Fibroblast of lung (primary cell): ENCODE results near the gene BNIP5.

Experiments used
- EZH2 ChIP-seq: IDR thresholded peaks from 2 replicates; pipeline ENCODE4 v1.5.1; 2012; ENCODE audit warnings: low read length, control low read depth, mild to moderate bottlenecking; ENCODE audit errors: missing control alignments
- TF ChIP-seq, protein P1 (sequence below), 2 donors: IDR thresholded peaks in 1 of 2; conservative IDR thresholded peaks in 1 of 2; 1 replicate in 1 of 2; 2 replicates in 1 of 2; pipeline ENCODE4 v1.5.1; 2011 to 2012; ENCODE audit warnings: low read length in 2 of 2, control low read depth in 1 of 2, inconsistent platforms in 1 of 2, low read depth in 1 of 2, mild to moderate bottlenecking in 1 of 2

DNA sequence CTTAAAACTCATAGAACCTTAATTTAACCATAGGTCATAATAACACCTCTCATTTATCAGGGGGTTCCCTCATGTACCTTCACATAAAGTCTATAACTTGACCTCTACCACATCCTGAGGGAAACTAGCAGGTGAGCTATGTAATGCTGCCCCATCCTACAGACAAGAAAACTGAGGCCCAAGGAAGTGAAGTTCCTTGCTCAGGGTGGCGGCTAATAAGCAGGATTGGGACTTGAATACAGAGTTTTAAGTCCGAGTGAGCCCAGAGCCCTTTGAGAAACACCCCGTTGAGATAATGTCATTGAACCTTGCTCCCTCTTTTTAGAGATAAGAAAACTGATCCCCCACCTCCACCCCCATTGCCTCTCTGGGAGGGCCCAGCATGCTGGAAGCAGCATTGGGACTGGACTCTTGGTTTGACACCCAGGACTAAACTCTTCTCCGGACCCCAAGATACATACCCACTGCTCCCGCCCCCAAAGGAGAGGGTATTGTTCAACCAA lies 429 bp downstream of the BNIP5 start:
- TF ChIP-seq, protein P1, sequence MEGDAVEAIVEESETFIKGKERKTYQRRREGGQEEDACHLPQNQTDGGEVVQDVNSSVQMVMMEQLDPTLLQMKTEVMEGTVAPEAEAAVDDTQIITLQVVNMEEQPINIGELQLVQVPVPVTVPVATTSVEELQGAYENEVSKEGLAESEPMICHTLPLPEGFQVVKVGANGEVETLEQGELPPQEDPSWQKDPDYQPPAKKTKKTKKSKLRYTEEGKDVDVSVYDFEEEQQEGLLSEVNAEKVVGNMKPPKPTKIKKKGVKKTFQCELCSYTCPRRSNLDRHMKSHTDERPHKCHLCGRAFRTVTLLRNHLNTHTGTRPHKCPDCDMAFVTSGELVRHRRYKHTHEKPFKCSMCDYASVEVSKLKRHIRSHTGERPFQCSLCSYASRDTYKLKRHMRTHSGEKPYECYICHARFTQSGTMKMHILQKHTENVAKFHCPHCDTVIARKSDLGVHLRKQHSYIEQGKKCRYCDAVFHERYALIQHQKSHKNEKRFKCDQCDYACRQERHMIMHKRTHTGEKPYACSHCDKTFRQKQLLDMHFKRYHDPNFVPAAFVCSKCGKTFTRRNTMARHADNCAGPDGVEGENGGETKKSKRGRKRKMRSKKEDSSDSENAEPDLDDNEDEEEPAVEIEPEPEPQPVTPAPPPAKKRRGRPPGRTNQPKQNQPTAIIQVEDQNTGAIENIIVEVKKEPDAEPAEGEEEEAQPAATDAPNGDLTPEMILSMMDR (conservative IDR thresholded peaks at IDR 0.05 in 1 of 2, IDR thresholded peaks at IDR 0.05 in 1 of 2; ENCODE audit: low read depth in 1 of 2, low read length in 2 of 2), result no peak
- no peak for TF ChIP-seq EZH2
